GM12892 (cell line): ENCODE measurements around the gene QTRT2.

ENCODE experiments used
- POLR2A ChIP-seq: IDR thresholded peaks from 2 replicates; pipeline ENCODE4 v1.6.1; 2011; ENCODE audit warnings: low read depth, low read length, control low read depth
- POLR2AphosphoS5 ChIP-seq: IDR thresholded peaks from 2 replicates; pipeline ENCODE4 v1.6.1; 2011; ENCODE audit warnings: low read depth, low read length, control low read depth

DNA sequence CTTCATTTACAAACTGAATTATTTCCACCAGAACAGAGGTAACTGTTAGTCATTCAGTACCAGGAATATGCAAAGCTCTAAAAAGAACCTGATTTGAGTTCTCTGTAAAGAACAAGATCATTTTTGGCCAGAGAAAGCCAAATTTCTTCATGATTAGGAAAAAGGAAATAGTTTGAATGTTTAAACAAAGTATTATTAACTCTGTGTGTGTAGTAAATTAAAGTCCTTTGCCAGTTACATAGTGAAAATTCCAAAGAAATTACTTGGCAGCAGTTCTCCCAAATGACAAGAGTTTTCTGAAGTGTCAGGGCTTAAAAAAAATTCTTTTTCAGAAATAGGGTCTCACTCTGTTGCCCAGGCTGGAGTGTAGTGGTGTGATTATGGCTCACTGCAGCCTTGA lies 24.5 kb downstream of the QTRT2 start:
- TF ChIP-seq POLR2A, result no peak
- no peak for TF ChIP-seq POLR2AphosphoS5
